Natural killer cell (primary cell): ENCODE measurements around the gene SKI. TPM values are rescaled to one million over a fixed set of nuclear protein-coding genes. Genes with fewer than 3 reads are reported as not detected.

Experiments used
- ATAC-seq, 3 donors: fragments of 150-1000 bp in 2 of 3; fragments of 200-7000 bp in 1 of 3; cut with Tn5 transposase; 1 replicate in 1 of 3; 2 replicates in 2 of 3; pipeline ENCODE4 v1.10.0; 2021; ENCODE audit warnings: mild to moderate bottlenecking in 2 of 3, moderate library complexity in 2 of 3
- DNase-seq, 2 donors: peaks; one replicate each; pipeline versions ENCODE4 v3.0.0 to v3.0.0-alpha.2; 2013 to 2021; ENCODE audit warnings: mixed read lengths in 1 of 2
- H3K27ac ChIP-seq: one replicate; pipeline ENCODE4 v1.5.1; 2013; ENCODE audit warnings: mild to moderate bottlenecking, low read length
- H3K27me3 ChIP-seq: one replicate; pipeline ENCODE4 v1.6.1; 2013; ENCODE audit warnings: low read length; ENCODE audit not compliant: control insufficient read depth, insufficient read depth
- H3K36me3 ChIP-seq: one replicate; pipeline ENCODE4 v1.6.1; 2013; ENCODE audit warnings: low read length; ENCODE audit not compliant: control insufficient read depth, insufficient read depth
- H3K4me1 ChIP-seq: one replicate; pipeline ENCODE4 v1.6.1; 2013; ENCODE audit warnings: low read length; ENCODE audit not compliant: control insufficient read depth, insufficient read depth
- H3K4me3 ChIP-seq: one replicate; pipeline ENCODE4 v1.5.1; 2013; ENCODE audit warnings: low read length
- H3K9me3 ChIP-seq: one replicate; pipeline ENCODE4 v1.6.1; 2013; ENCODE audit warnings: low read length; ENCODE audit not compliant: control insufficient read depth, insufficient read depth
- H3K27ac Mint-ChIP-seq, 2 donors: one replicate each; pipeline ENCODE4 v1.8.0; 2022; ENCODE audit warnings: mild to moderate bottlenecking in 2 of 2, mixed read lengths in 2 of 2, moderate library complexity in 1 of 2
- H3K27me3 Mint-ChIP-seq, 2 donors: one replicate each; pipeline ENCODE4 v1.8.0; 2022; ENCODE audit warnings: low read depth in 2 of 2, mixed read lengths in 2 of 2
- H3K36me3 Mint-ChIP-seq: one replicate; pipeline ENCODE4 v1.8.0; 2022; ENCODE audit warnings: mixed read lengths
- H3K4me1 Mint-ChIP-seq, 2 donors: one replicate each; pipeline ENCODE4 v1.8.0; 2022; ENCODE audit warnings: mixed read lengths in 2 of 2
- H3K4me3 Mint-ChIP-seq: one replicate; pipeline ENCODE4 v1.8.0; 2022; ENCODE audit warnings: mild to moderate bottlenecking, moderate library complexity, mixed read lengths
- H3K9me3 Mint-ChIP-seq, 2 donors: one replicate each; pipeline ENCODE4 v1.8.0; 2022; ENCODE audit warnings: mixed read lengths in 2 of 2
- CTCF ChIP-seq: fragments of 200-600 bp; IDR thresholded peaks from one replicate; pipeline ENCODE4 v1.8.0; 2022; ENCODE audit warnings: antibody characterized with exemption
- WGBS: methylation state at CpG from one replicate; pipeline ENCODE4 v1.1.7; 2013; ENCODE audit warnings: missing lambda C conversion rate; ENCODE audit not compliant: insufficient coverage; 5-methylcytosine and 5-hydroxymethylcytosine counted together
- intact Hi-C: fragments of 100-400 bp; cut with micrococcal nuclease; formaldehyde crosslinking; loops from one replicate; pipeline ENCODE4 v1.14.2; 2022
- total RNA-seq, 4 donors: library from RNA; stranded (reverse); fragments of 120-200 nt in 1 of 4; gene quantifications; one replicate each; pipeline versions ENCODE4 v1.2.3 to v1.2.4, GENCODE V29; 2013 to 2022

The SKI gene
- total RNA-seq, 3 donors from 2014 or later (not counting 1 experiment from before 2014, with no cell fraction given): 96.9 to 145 (median 140) TPM

GRCh38 chr1:2327841-2328240 lies 99.7 kb downstream of the SKI start:
- no peak overlapping the region for H3K27ac Mint-ChIP-seq
- H3K27me3 ChIP-seq: no peaks in the 10 kb centered on the region
- no peaks in the 10 kb centered on the region for H3K4me1 ChIP-seq
- ATAC-seq (no peak), DNase-seq (no peak)
- no peak for TF ChIP-seq CTCF
- H3K9me3 Mint-ChIP-seq: no peaks in the 10 kb centered on the region
- no peak overlapping the region for H3K4me3 ChIP-seq
- H3K9me3 ChIP-seq: no peaks in the 10 kb centered on the region
- peaks cover 0 to 7% of the 10 kb centered on the region in 2 donors for H3K27me3 Mint-ChIP-seq
- H3K36me3 ChIP-seq: no peaks in the 10 kb centered on the region
- peaks cover 0 to 6% of the 10 kb centered on the region in 2 donors for H3K4me1 Mint-ChIP-seq
- H3K36me3 Mint-ChIP-seq: no peaks in the 10 kb centered on the region
- H3K4me3 Mint-ChIP-seq: no peak overlapping the region
- intact Hi-C loops: no loop called here
- no peak overlapping the region for H3K27ac ChIP-seq
- WGBS: 86% methylated on average over 22 of the region's 22 CpGs

- WGBS: 90% methylated on average over 24 of the region's 24 CpGs
- Histone ChIP-seq H3K36me3 (no peaks in the 10 kb centered on the region), H3K27me3 (no peaks in the 10 kb centered on the region), H3K4me1 (no peaks in the 10 kb centered on the region), H3K27ac (no peak overlapping the region), H3K4me3 (no peak overlapping the region), H3K9me3 (no peaks in the 10 kb centered on the region)
- Mint-ChIP-seq H3K36me3 (no peaks in the 10 kb centered on the region), H3K27ac (no peak overlapping the region), H3K4me3 (no peak overlapping the region), H3K27me3 (peaks cover 0 to 7% of the 10 kb centered on the region in 2 donors), H3K4me1 (peaks cover 0 to 6% of the 10 kb centered on the region in 2 donors), H3K9me3 (no peaks in the 10 kb centered on the region)
- ATAC-seq: no peak
- TF ChIP-seq CTCF: no peak
- intact Hi-C loops: no loop called here
- no peak for DNase-seq
Observed at GRCh38 chr1:2328676-2329455, 100.7 kb downstream of the SKI start.

GRCh38 chr1:2330035-2330434 lies 101.9 kb downstream of the SKI start:
- H3K27me3 ChIP-seq: no peaks in the 10 kb centered on the region
- DNase-seq (no peak), ATAC-seq (no peak)
- H3K4me1 Mint-ChIP-seq: peaks cover 0 to 4% of the 10 kb centered on the region in 2 donors
- no peaks in the 10 kb centered on the region for H3K9me3 ChIP-seq
- H3K4me1 ChIP-seq: no peaks in the 10 kb centered on the region
- H3K27ac ChIP-seq: no peak overlapping the region
- no peaks in the 10 kb centered on the region for H3K36me3 ChIP-seq
- no peak overlapping the region for H3K27ac Mint-ChIP-seq
- peaks cover 0 to 6% of the 10 kb centered on the region in 2 donors for H3K27me3 Mint-ChIP-seq
- TF ChIP-seq CTCF: no peak
- no peaks in the 10 kb centered on the region for H3K36me3 Mint-ChIP-seq
- H3K4me3 Mint-ChIP-seq: no peak overlapping the region
- no peak overlapping the region for H3K4me3 ChIP-seq
- 93% methylated on average over 12 of the region's 12 CpGs for WGBS
- intact Hi-C loops: no loop called here
- H3K9me3 Mint-ChIP-seq: no peaks in the 10 kb centered on the region
